Neural progenitor cell (in vitro differentiated cells): Measurements from ENCODE around the gene ZNF324B.

Experiments used
- EZH2 ChIP-seq: fragments of 200-600 bp; sonication (generic); IDR thresholded peaks from 2 replicates; pipeline ENCODE4 v1.6.1; 2017; ENCODE audit warnings: antibody characterized with exemption, mild to moderate bottlenecking, moderate library complexity
- TF ChIP-seq, protein P1 (sequence below): fragments of 200-600 bp; sonication (generic); IDR thresholded peaks from 2 replicates; pipeline ENCODE4 v1.5.1; 2017; ENCODE audit warnings: antibody characterized with exemption, mild to moderate bottlenecking

DNA sequence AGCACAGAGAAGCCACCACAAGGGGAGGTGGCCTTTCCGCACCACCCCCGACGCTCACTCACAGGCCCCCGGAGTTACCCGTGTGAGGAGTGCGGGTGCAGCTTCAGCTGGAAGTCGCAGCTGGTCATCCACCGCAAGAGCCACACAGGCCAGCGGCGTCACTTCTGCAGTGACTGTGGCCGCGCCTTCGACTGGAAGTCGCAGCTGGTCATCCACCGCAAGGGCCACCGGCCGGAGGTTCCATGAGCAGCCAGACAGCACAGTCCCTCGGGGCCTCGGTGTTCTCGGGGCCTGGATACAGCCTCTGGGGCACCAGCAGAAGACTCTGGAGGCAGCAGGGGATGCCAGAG lies 29.0 kb downstream of the ZNF324B start:
- TF ChIP-seq, protein P1, sequence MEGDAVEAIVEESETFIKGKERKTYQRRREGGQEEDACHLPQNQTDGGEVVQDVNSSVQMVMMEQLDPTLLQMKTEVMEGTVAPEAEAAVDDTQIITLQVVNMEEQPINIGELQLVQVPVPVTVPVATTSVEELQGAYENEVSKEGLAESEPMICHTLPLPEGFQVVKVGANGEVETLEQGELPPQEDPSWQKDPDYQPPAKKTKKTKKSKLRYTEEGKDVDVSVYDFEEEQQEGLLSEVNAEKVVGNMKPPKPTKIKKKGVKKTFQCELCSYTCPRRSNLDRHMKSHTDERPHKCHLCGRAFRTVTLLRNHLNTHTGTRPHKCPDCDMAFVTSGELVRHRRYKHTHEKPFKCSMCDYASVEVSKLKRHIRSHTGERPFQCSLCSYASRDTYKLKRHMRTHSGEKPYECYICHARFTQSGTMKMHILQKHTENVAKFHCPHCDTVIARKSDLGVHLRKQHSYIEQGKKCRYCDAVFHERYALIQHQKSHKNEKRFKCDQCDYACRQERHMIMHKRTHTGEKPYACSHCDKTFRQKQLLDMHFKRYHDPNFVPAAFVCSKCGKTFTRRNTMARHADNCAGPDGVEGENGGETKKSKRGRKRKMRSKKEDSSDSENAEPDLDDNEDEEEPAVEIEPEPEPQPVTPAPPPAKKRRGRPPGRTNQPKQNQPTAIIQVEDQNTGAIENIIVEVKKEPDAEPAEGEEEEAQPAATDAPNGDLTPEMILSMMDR = no peak
- TF ChIP-seq EZH2 = no peak
